Osteoblast (primary cell): Measurements from ENCODE around the gene NFATC1. TPM values are rescaled to one million over a fixed set of nuclear protein-coding genes. Genes with fewer than 3 reads are reported as not detected.

ENCODE experiments used
- DNase-seq: peaks from one replicate; pipeline ENCODE4 v3.0.0; 2011; ENCODE audit warnings: low spot score, mixed read lengths; ENCODE audit not compliant: insufficient read length; ENCODE audit errors: missing footprints
- H2AFZ ChIP-seq: 2 replicates; pipeline ENCODE4 v1.6.0; 2011; ENCODE audit warnings: mild to moderate bottlenecking, low read length
- H3K27ac ChIP-seq: 2 replicates; pipeline ENCODE4 v1.5.1; 2011; ENCODE audit warnings: mild to moderate bottlenecking, low read depth, low read length, moderate library complexity
- H3K27me3 ChIP-seq: 2 replicates; pipeline ENCODE4 v1.6.0; 2012; ENCODE audit warnings: mild to moderate bottlenecking, control low read depth, inconsistent platforms, low read length, moderate library complexity; ENCODE audit not compliant: insufficient read depth
- H3K36me3 ChIP-seq: 2 replicates; pipeline ENCODE4 v1.5.1; 2011; ENCODE audit warnings: mild to moderate bottlenecking, low read length, control low read depth, moderate library complexity; ENCODE audit not compliant: insufficient read depth
- H3K4me1 ChIP-seq: 2 replicates; pipeline ENCODE4 v1.5.1; 2011; ENCODE audit warnings: mild to moderate bottlenecking, low read length, control low read depth, moderate library complexity; ENCODE audit not compliant: insufficient read depth
- H3K4me2 ChIP-seq: 2 replicates; pipeline ENCODE4 v1.6.0; 2011; ENCODE audit warnings: mild to moderate bottlenecking, low read length; ENCODE audit not compliant: insufficient read depth
- H3K4me3 ChIP-seq: fragments of 200-600 bp; sonication (generic); 3 replicates; pipeline ENCODE4 v1.5.1; 2012; ENCODE audit warnings: mild to moderate bottlenecking, low read length, inconsistent platforms; ENCODE audit not compliant: insufficient read depth
- H3K79me2 ChIP-seq: 2 replicates; pipeline ENCODE4 v1.6.0; 2012; ENCODE audit warnings: mild to moderate bottlenecking, low read length, control low read depth, inconsistent platforms; ENCODE audit not compliant: insufficient read depth
- H3K9me3 ChIP-seq: 2 replicates; pipeline ENCODE4 v1.5.1; 2011; ENCODE audit warnings: low read depth, low read length, control low read depth
- H4K20me1 ChIP-seq: 2 replicates; pipeline ENCODE4 v1.6.0; 2012; ENCODE audit warnings: mild to moderate bottlenecking, low read length, control low read depth; ENCODE audit not compliant: insufficient read depth
- CTCF ChIP-seq: IDR thresholded peaks from 2 replicates; pipeline ENCODE4 v1.5.1; 2011; ENCODE audit warnings: mild to moderate bottlenecking, low read depth, low read length, moderate library complexity; ENCODE audit errors: extremely low read depth
- total RNA-seq: library from RNA; depleted of rRNA; stranded (reverse); fragments of >200 nt; gene quantifications from 2 replicates; pipeline ENCODE4 v1.2.3, GENCODE V29; 2012

NFATC1 gene
- total RNA-seq, 1 donor, result 6.2 TPM

GRCh38 chr18:79542876-79543750, 147.4 kb downstream of the NFATC1 start:
- H4K20me1 ChIP-seq, result no peaks in the 10 kb centered on the region
- no peak overlapping the region for H2AFZ ChIP-seq
- no peaks in the 10 kb centered on the region for H3K36me3 ChIP-seq
- H3K4me1 ChIP-seq, result no peaks in the 10 kb centered on the region
- H3K27ac ChIP-seq, result no peak overlapping the region
- H3K9me3 ChIP-seq, result peaks cover under 1% of the 10 kb centered on the region
- H3K27me3 ChIP-seq, result peaks cover 3% of the 10 kb centered on the region
- TF ChIP-seq CTCF, result no peak
- H3K79me2 ChIP-seq, result no peaks in the 10 kb centered on the region
- no peak for DNase-seq
- no peak overlapping the region for H3K4me3 ChIP-seq
- no peak overlapping the region for H3K4me2 ChIP-seq

GRCh38 chr18:79543861-79544385, 148.2 kb downstream of the NFATC1 start:
- Histone ChIP-seq H3K4me2 (no peak overlapping the region), H2AFZ (no peak overlapping the region), H3K4me3 (no peak overlapping the region), H3K79me2 (no peaks in the 10 kb centered on the region), H3K27ac (no peak overlapping the region), H3K9me3 (no peaks in the 10 kb centered on the region), H4K20me1 (no peaks in the 10 kb centered on the region), H3K4me1 (no peaks in the 10 kb centered on the region), H3K36me3 (no peaks in the 10 kb centered on the region), H3K27me3 (peaks cover 3% of the 10 kb centered on the region)
- no peak for DNase-seq
- TF ChIP-seq CTCF, result no peak

- TF ChIP-seq CTCF, result no peak
- H2AFZ ChIP-seq, result no peak overlapping the region
- no peak for DNase-seq
These were observed 148.7 kb downstream of the NFATC1 start for GRCh38 chr18:79544386-79544963.

GRCh38 chr18:79545255-79545654, 149.5 kb downstream of the NFATC1 start:
- H3K36me3 ChIP-seq, result no peaks in the 10 kb centered on the region
- H3K4me2 ChIP-seq, result no peak overlapping the region
- TF ChIP-seq CTCF, result no peak
- H3K27ac ChIP-seq, result no peak overlapping the region
- no peak overlapping the region for H3K4me3 ChIP-seq
- H2AFZ ChIP-seq, result no peak overlapping the region
- no peaks in the 10 kb centered on the region for H4K20me1 ChIP-seq
- no peaks in the 10 kb centered on the region for H3K27me3 ChIP-seq
- no peaks in the 10 kb centered on the region for H3K9me3 ChIP-seq
- no peaks in the 10 kb centered on the region for H3K79me2 ChIP-seq
- no peaks in the 10 kb centered on the region for H3K4me1 ChIP-seq
- DNase-seq, result no peak

More at GRCh38 chr18:79544386-79544963, 148.7 kb downstream of the NFATC1 start:
- no peaks in the 10 kb centered on the region for H3K4me1 ChIP-seq
- no peak overlapping the region for H3K4me2 ChIP-seq
- no peak overlapping the region for H3K27ac ChIP-seq
- H3K4me3 ChIP-seq, result no peak overlapping the region
- H3K27me3 ChIP-seq, result peaks cover 3% of the 10 kb centered on the region
- no peaks in the 10 kb centered on the region for H4K20me1 ChIP-seq
- no peaks in the 10 kb centered on the region for H3K36me3 ChIP-seq
- H3K9me3 ChIP-seq, result no peaks in the 10 kb centered on the region
- no peaks in the 10 kb centered on the region for H3K79me2 ChIP-seq
